ENCODE measurements around the gene SFXN5. TPM values are rescaled to one million over a fixed set of nuclear protein-coding genes. Genes with fewer than 3 reads are reported as not detected.
A peak's percentile ranks its signal among the peaks of the same experiment; 100 is the strongest.

Gene SFXN5
- total RNA-seq, 1 donor from 2014 or later: 21.8 TPM

GRCh38 chr2:72988041-72988440 is 83.5 kb downstream of the SFXN5 start:
- no peak for DNase-seq (ENCODE audit: low read depth, low spot score)
- no peaks in the 10 kb centered on the region for H3K36me3 Mint-ChIP-seq (ENCODE audit: low read depth)
- H3K27me3 Mint-ChIP-seq (ENCODE audit: low read depth): no peaks in the 10 kb centered on the region
- no peaks in the 10 kb centered on the region for H3K9me3 Mint-ChIP-seq
- TF ChIP-seq CTCF (conservative IDR thresholded peaks at IDR 0.05): no peak
- H3K27ac Mint-ChIP-seq (ENCODE audit: unreplicated experiment): no peak overlapping the region
- no peaks in the 10 kb centered on the region for H3K4me1 Mint-ChIP-seq
- H3K4me3 Mint-ChIP-seq: no peak overlapping the region

- H3K4me1 Mint-ChIP-seq: no peaks in the 10 kb centered on the region
- TF ChIP-seq CTCF (conservative IDR thresholded peaks at IDR 0.05): no peak
- H3K9me3 Mint-ChIP-seq: no peaks in the 10 kb centered on the region
- H3K4me3 Mint-ChIP-seq: no peak overlapping the region
- no peaks in the 10 kb centered on the region for H3K36me3 Mint-ChIP-seq (ENCODE audit: low read depth)
- no peaks in the 10 kb centered on the region for H3K27me3 Mint-ChIP-seq (ENCODE audit: low read depth)
- no peak for DNase-seq (ENCODE audit: low read depth, low spot score)
- H3K27ac Mint-ChIP-seq (ENCODE audit: unreplicated experiment): no peak overlapping the region
These were observed 85.4 kb downstream of the SFXN5 start for GRCh38 chr2:72985891-72986683.

- H3K36me3 Mint-ChIP-seq (ENCODE audit: low read depth): no peaks in the 10 kb centered on the region
- H3K9me3 Mint-ChIP-seq: no peaks in the 10 kb centered on the region
- H3K4me3 Mint-ChIP-seq: no peak overlapping the region
- H3K4me1 Mint-ChIP-seq: no peaks in the 10 kb centered on the region
- TF ChIP-seq CTCF (conservative IDR thresholded peaks at IDR 0.05): no peak
- H3K27me3 Mint-ChIP-seq (ENCODE audit: low read depth): no peaks in the 10 kb centered on the region
- no peak for DNase-seq (ENCODE audit: low read depth, low spot score)
- no peak overlapping the region for H3K27ac Mint-ChIP-seq (ENCODE audit: unreplicated experiment)
These were observed 86.4 kb downstream of the SFXN5 start for GRCh38 chr2:72985136-72985535.

GRCh38 chr2:72984172-72984671 is 87.3 kb downstream of the SFXN5 start:
- Mint-ChIP-seq H3K27ac (ENCODE audit: unreplicated experiment) (peak overlapping the region; percentile 83), H3K4me3 (no peak overlapping the region), H3K27me3 (ENCODE audit: low read depth) (no peaks in the 10 kb centered on the region), H3K4me1 (no peaks in the 10 kb centered on the region), H3K9me3 (no peaks in the 10 kb centered on the region), H3K36me3 (ENCODE audit: low read depth) (no peaks in the 10 kb centered on the region)
- no peak for TF ChIP-seq CTCF (conservative IDR thresholded peaks at IDR 0.05)
- no peak for DNase-seq (ENCODE audit: low read depth, low spot score)

- no peaks in the 10 kb centered on the region for H3K27me3 Mint-ChIP-seq (ENCODE audit: low read depth)
- H3K27ac Mint-ChIP-seq (ENCODE audit: unreplicated experiment): no peak overlapping the region
- H3K9me3 Mint-ChIP-seq: no peaks in the 10 kb centered on the region
- no peak overlapping the region for H3K4me3 Mint-ChIP-seq
- H3K36me3 Mint-ChIP-seq (ENCODE audit: low read depth): no peaks in the 10 kb centered on the region
- DNase-seq (ENCODE audit: low read depth, low spot score): no peak
- TF ChIP-seq CTCF (conservative IDR thresholded peaks at IDR 0.05): no peak
- no peaks in the 10 kb centered on the region for H3K4me1 Mint-ChIP-seq
These were observed 87.9 kb downstream of the SFXN5 start for GRCh38 chr2:72983500-72984161.

Data from neural crest cell (in vitro differentiated cells).